SK-N-SH treated with all-trans-retinoic acid at 6 μM for 48 hours (cell line): ENCODE data around the gene ADAMTS9.

Source experiments
- CSRNP3 ChIP-seq: fragments of 250-450 bp; sonication (Bioruptor Pico); IDR thresholded peaks from 2 replicates; pipeline ENCODE4 v1.5.1; 2021; ENCODE audit warnings: mild to moderate bottlenecking, moderate library complexity
- POU6F1 ChIP-seq: fragments of 250-450 bp; sonication (Bioruptor Pico); IDR thresholded peaks from 2 replicates; pipeline ENCODE4 v1.8.0; 2021; ENCODE audit warnings: low read depth, mild to moderate bottlenecking, moderate library complexity, borderline replicate concordance
- ZNF565 ChIP-seq: fragments of 450-650 bp; formaldehyde crosslinking; conservative IDR thresholded peaks from 2 replicates; pipeline ENCODE4 v1.5.0; 2020; ENCODE audit warnings: low read depth, mild to moderate bottlenecking, moderate library complexity
- TF ChIP-seq, protein P1 (sequence below): fragments of 250-450 bp; sonication (Bioruptor Pico); IDR thresholded peaks from 2 replicates; pipeline ENCODE4 v1.5.1; 2020; ENCODE audit warnings: low read depth, mild to moderate bottlenecking, moderate library complexity
- TF ChIP-seq, protein P2 (sequence below): fragments of 250-450 bp; sonication (Bioruptor Pico); IDR thresholded peaks from 2 replicates; pipeline ENCODE4 v1.8.0; 2020; ENCODE audit warnings: mild to moderate bottlenecking, moderate library complexity, borderline replicate concordance

DNA sequence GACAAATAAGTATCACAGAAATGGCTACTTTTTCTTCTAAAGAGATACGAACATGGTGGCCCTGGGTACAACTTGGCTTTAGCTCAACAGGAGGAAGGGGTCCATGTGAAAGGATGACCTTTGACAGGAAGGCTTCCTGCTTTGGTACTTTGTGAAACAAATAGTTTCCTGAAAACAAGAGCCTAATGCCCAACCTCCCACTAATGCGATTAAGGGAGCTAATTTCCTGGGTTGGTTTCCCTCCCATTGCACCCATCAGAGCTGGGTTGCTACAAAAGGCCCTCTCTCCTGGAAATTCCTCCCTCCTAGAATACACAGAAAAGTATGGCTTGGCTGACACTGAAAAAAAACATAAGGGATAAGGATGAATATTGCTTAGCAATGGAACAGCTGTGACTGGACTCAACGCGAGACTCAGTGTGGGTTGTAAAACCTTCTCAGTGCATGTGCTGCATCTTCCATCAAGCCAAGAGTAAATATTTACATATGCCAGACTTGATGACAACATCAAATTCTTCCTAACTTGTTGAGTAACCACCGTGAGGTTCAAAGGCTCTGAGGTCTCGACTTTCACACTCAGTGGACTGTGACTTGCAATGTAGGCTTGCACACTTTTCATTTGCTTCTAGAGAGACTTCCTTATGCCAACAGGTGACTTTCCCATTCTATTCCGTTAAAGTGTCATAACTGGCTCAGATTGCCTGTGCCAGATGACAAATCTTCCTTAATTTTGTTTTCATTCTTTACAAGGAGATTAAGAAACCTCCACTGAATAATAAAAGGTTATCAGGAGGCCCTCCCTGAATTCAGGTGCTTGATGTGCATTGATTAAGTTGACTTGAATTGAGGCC is 60.1 kb downstream of the ADAMTS9 start:
- TF ChIP-seq, protein P1, sequence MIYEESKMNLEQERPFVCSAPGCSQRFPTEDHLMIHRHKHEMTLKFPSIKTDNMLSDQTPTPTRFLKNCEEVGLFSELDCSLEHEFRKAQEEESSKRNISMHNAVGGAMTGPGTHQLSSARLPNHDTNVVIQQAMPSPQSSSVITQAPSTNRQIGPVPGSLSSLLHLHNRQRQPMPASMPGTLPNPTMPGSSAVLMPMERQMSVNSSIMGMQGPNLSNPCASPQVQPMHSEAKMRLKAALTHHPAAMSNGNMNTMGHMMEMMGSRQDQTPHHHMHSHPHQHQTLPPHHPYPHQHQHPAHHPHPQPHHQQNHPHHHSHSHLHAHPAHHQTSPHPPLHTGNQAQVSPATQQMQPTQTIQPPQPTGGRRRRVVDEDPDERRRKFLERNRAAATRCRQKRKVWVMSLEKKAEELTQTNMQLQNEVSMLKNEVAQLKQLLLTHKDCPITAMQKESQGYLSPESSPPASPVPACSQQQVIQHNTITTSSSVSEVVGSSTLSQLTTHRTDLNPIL (CRISPR knock-in tag) = no peak
- TF ChIP-seq CSRNP3 (CRISPR knock-in tag) (no peak), POU6F1 (no peak), ZNF565 (CRISPR knock-in tag) (no peak)
- TF ChIP-seq, protein P2, sequence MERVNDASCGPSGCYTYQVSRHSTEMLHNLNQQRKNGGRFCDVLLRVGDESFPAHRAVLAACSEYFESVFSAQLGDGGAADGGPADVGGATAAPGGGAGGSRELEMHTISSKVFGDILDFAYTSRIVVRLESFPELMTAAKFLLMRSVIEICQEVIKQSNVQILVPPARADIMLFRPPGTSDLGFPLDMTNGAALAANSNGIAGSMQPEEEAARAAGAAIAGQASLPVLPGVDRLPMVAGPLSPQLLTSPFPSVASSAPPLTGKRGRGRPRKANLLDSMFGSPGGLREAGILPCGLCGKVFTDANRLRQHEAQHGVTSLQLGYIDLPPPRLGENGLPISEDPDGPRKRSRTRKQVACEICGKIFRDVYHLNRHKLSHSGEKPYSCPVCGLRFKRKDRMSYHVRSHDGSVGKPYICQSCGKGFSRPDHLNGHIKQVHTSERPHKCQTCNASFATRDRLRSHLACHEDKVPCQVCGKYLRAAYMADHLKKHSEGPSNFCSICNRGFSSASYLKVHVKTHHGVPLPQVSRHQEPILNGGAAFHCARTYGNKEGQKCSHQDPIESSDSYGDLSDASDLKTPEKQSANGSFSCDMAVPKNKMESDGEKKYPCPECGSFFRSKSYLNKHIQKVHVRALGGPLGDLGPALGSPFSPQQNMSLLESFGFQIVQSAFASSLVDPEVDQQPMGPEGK (CRISPR knock-in tag) = no peak
